Brain microvascular endothelial cell (primary cell): Measurements from ENCODE around the gene RPRD1A.

Source experiments
- DNase-seq: peaks from one replicate; pipeline ENCODE4 v3.0.0-alpha.2; 2020
- H3K27ac ChIP-seq: fragments of 250-450 bp; sonication (Bioruptor Pico); 2 replicates; pipeline ENCODE4 v1.5.1; 2020; ENCODE audit warnings: mild to moderate bottlenecking, moderate library complexity
- H3K27me3 ChIP-seq: fragments of 250-450 bp; sonication (Bioruptor Pico); replicated peaks from 2 replicates; pipeline ENCODE4 v1.5.1; 2020; ENCODE audit warnings: mild to moderate bottlenecking
- H3K36me3 ChIP-seq: fragments of 250-450 bp; sonication (Bioruptor Pico); replicated peaks from 2 replicates; pipeline ENCODE4 v1.5.1; 2020; ENCODE audit warnings: mild to moderate bottlenecking
- H3K4me3 ChIP-seq: 2 replicates; pipeline ENCODE4 v1.5.1; 2011; ENCODE audit warnings: low read depth, mild to moderate bottlenecking, control low read depth, low read length, moderate library complexity
- in situ Hi-C: cut with HindIII; loops from 2 replicates; pipeline ENCODE4 v1.10.0; 2017; ENCODE audit warnings: low sequenced_read_pairs, low pct_ligation_motif_present
- TF ChIP-seq, protein P1 (sequence below): IDR thresholded peaks from 2 replicates; pipeline ENCODE4 v1.5.1; 2011; ENCODE audit warnings: low read depth, mild to moderate bottlenecking, moderate library complexity, low read length, control low read depth, inconsistent platforms; ENCODE audit errors: missing control alignments

Gene RPRD1A

DNA sequence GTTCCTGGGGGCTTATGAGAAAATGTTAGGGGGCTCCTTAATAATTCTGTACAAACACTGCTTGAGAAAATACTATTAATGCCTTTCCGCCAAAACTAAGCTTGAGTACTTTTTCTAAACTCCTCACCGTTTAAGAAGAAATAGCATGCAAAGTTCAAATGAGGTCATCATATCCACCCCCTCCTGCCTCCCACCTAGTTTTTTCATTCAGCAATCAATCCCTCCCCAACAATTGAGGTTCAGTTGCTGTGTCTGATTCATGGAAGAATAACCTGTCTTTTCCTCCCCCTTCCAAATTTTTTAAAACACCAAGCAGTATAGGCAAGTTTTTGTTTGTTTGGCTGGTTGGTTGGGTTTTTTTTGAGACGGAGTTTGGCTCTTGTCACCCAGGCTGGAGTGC lies 119.3 kb downstream of the RPRD1A start:
- in situ Hi-C loops: no loop called here
- DNase-seq: no peak
- no peak overlapping the region for H3K4me3 ChIP-seq
- H3K36me3 ChIP-seq: no peaks in the 10 kb centered on the region
- no peak overlapping the region for H3K27ac ChIP-seq
- TF ChIP-seq, protein P1, sequence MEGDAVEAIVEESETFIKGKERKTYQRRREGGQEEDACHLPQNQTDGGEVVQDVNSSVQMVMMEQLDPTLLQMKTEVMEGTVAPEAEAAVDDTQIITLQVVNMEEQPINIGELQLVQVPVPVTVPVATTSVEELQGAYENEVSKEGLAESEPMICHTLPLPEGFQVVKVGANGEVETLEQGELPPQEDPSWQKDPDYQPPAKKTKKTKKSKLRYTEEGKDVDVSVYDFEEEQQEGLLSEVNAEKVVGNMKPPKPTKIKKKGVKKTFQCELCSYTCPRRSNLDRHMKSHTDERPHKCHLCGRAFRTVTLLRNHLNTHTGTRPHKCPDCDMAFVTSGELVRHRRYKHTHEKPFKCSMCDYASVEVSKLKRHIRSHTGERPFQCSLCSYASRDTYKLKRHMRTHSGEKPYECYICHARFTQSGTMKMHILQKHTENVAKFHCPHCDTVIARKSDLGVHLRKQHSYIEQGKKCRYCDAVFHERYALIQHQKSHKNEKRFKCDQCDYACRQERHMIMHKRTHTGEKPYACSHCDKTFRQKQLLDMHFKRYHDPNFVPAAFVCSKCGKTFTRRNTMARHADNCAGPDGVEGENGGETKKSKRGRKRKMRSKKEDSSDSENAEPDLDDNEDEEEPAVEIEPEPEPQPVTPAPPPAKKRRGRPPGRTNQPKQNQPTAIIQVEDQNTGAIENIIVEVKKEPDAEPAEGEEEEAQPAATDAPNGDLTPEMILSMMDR: no peak
- no peaks in the 10 kb centered on the region for H3K27me3 ChIP-seq

DNA sequence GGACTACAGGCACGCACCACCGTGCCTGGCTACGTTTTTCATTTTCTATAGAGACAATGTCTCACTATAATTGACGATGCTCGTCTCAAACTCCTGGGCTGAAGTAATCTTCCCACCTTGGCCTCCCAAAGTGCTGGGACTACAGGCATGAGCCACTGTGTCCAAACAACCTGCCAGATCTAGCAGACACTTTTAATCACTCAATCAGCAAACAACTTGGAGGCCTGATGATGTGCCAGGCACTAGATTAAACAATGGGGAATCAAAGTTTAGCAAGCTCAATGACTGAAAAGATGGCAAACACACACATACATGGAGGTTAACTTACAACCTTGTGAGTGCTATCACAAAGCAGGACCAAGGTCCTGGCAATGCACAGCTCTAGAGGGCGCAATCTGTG lies 124.7 kb downstream of the RPRD1A start:
- H3K27me3 ChIP-seq: no peaks in the 10 kb centered on the region
- in situ Hi-C loops: no loop called here
- DNase-seq: no peak

DNA sequence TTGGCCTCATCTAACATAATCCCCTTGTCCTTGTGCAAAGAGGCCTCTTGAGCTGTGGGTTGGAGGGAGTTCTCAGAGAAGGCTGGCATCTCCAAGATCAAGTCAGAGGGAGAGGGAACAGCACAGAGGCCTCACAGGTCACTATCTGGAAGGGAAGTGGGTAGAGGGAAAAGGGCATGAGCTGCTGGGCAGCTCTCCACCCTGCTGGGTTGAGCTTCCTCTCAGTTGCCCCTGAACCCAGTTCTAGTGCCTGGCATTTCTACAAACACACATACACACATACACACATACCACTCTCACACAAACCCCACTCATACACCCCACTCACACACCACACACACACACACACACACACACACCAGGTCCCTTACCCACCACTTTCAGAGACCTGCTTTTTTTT lies 125.2 kb downstream of the RPRD1A start:
- H3K4me3 ChIP-seq: no peak overlapping the region
- DNase-seq: no peak
- no peak overlapping the region for H3K27ac ChIP-seq
- no peaks in the 10 kb centered on the region for H3K27me3 ChIP-seq
- H3K36me3 ChIP-seq: no peaks in the 10 kb centered on the region
- in situ Hi-C loops: no loop called here
- TF ChIP-seq, protein P1: no peak

More for the DNA sequence above, 124.7 kb downstream of the RPRD1A start:
- Histone ChIP-seq H3K27ac (no peak overlapping the region), H3K4me3 (no peak overlapping the region), H3K36me3 (no peaks in the 10 kb centered on the region)
- TF ChIP-seq, protein P1: no peak

GRCh38 chr18:35941299-35941698 lies 126.1 kb downstream of the RPRD1A start:
- TF ChIP-seq, protein P1: no peak
- Histone ChIP-seq H3K36me3 (no peaks in the 10 kb centered on the region), H3K27ac (no peak overlapping the region), H3K27me3 (no peaks in the 10 kb centered on the region), H3K4me3 (no peak overlapping the region)
- in situ Hi-C loops: no loop called here
- no peak for DNase-seq
